Activated CD8-positive, alpha-beta T cell treated with anti-CD3 and anti-CD28 coated beads, Interleukin-2, amount 10 ng/mL, durations not matched to agents 7 days and 5 days (primary cell): ENCODE results near the gene DRAP1. TPM values are rescaled to one million over a fixed set of nuclear protein-coding genes. Genes with fewer than 3 reads are reported as not detected.

Source experiments
- ATAC-seq: fragments of 150-1000 bp; cut with Tn5 transposase; one replicate; pipeline ENCODE4 v1.10.0; 2021; ENCODE audit warnings: moderate library complexity
- CTCF ChIA-PET: fragments of 350-600 bp; sonication (Branson Sonifier 250); formaldehyde crosslinking; loops from one replicate; lab custom pipeline; 2021; ENCODE audit warnings: antibody characterized with exemption; lab: Charles Lee
- POLR2A ChIA-PET: fragments of 350-600 bp; sonication (Branson Sonifier 250); formaldehyde crosslinking; loops from one replicate; lab custom pipeline; 2021; ENCODE audit warnings: antibody characterized with exemption; lab: Charles Lee
- DNase-seq: peaks from one replicate; pipeline ENCODE4 v3.0.0-alpha.2; 2020
- H3K27ac Mint-ChIP-seq: one replicate; pipeline ENCODE4 v1.8.0; 2021; ENCODE audit warnings: mild to moderate bottlenecking, mixed read lengths
- H3K27me3 Mint-ChIP-seq: one replicate; pipeline ENCODE4 v1.8.0; 2021; ENCODE audit warnings: low read depth, mixed read lengths
- H3K36me3 Mint-ChIP-seq: one replicate; pipeline ENCODE4 v1.8.0; 2021; ENCODE audit warnings: low read depth, mixed read lengths
- H3K4me1 Mint-ChIP-seq: one replicate; pipeline ENCODE4 v1.8.0; 2021; ENCODE audit warnings: low read depth, mixed read lengths
- H3K4me3 Mint-ChIP-seq: one replicate; pipeline ENCODE4 v1.8.0; 2021; ENCODE audit warnings: mild to moderate bottlenecking, mixed read lengths
- H3K9me3 Mint-ChIP-seq: one replicate; pipeline ENCODE4 v1.8.0; 2022; ENCODE audit warnings: mixed read lengths; ENCODE audit not compliant: insufficient read depth
- total RNA-seq, 2 experiments: library from RNA; stranded (reverse); gene quantifications; one replicate each; pipeline ENCODE4 v1.2.3, GENCODE V29; 2021

DRAP1 gene
- total RNA-seq, 2 experiments from 2014 or later, result 219 to 240 TPM

- Mint-ChIP-seq H3K27me3 (no peaks in the 10 kb centered on the region), H3K27ac (peak within 1 kb of the TSS; percentile 95), H3K9me3 (no peaks in the 10 kb centered on the region), H3K4me3 (peak within 1 kb of the TSS; percentile 94), H3K4me1 (peaks cover 58% of the 10 kb centered on the region), H3K36me3 (peaks cover 33% of the 10 kb centered on the region)
- ChIA-PET CTCF (interaction anchor here (1.1 to 6.0 kb wide), 6 partner anchors 24 to 182 kb away, joined by 3 to 35 read pairs (median 4); no protein-coding TSS in a partner anchor), POLR2A (interaction anchor here (0.6 to 2.0 kb wide), 9 partner anchors 21 to 402 kb away, joined by 3 to 10 read pairs (median 3); partner anchors contain the start of genes CCDC85B, FIBP and MUS81)
- DNase-seq (peak; percentile 98), ATAC-seq (peak; percentile 94)
These were observed 42.3 kb downstream of the DRAP1 start, which contains the start of gene SART1 for GRCh38 chr11:65961267-65962140. SART1 (plus strand) TSS chr11:65961734; CDS start chr11:65961781, 47 bp downstream.

GRCh38 chr11:65962141-65962564 lies 42.9 kb downstream of the DRAP1 start:
- DNase-seq (no peak), ATAC-seq (peak; percentile 20)
- Mint-ChIP-seq H3K27me3 (no peaks in the 10 kb centered on the region), H3K9me3 (no peaks in the 10 kb centered on the region), H3K36me3 (peaks cover 36% of the 10 kb centered on the region), H3K27ac (peak overlapping the region; percentile 95), H3K4me3 (peak overlapping the region; percentile 94), H3K4me1 (peaks cover 51% of the 10 kb centered on the region)
- ChIA-PET CTCF (interaction anchor here (1.1 to 6.0 kb wide), 5 partner anchors 23 to 182 kb away, joined by 3 to 35 read pairs (median 4); no protein-coding TSS in a partner anchor), POLR2A (interaction anchor here (0.6 to 1.3 kb wide), 5 partner anchors 72 to 401 kb away, joined by 3 to 8 read pairs (median 5); partner anchors contain the start of genes CCDC85B, FIBP and MUS81)

- H3K4me1 Mint-ChIP-seq, result peaks cover 38% of the 10 kb centered on the region
- H3K9me3 Mint-ChIP-seq, result no peaks in the 10 kb centered on the region
- CTCF ChIA-PET, result no interaction called here
- POLR2A ChIA-PET, result interaction anchor here (0.6 to 1.3 kb wide), 3 partner anchors 12 to 161 kb away, joined by 3 to 5 read pairs (median 3); partner anchors contain the start of gene CCDC85B
- H3K27me3 Mint-ChIP-seq, result no peaks in the 10 kb centered on the region
- DNase-seq, result no peak
- no peak overlapping the region for H3K4me3 Mint-ChIP-seq
- H3K27ac Mint-ChIP-seq, result no peak overlapping the region
- ATAC-seq, result no peak
- H3K36me3 Mint-ChIP-seq, result peaks cover 51% of the 10 kb centered on the region
These were observed 45.7 kb downstream of the DRAP1 start for GRCh38 chr11:65964906-65965305.

GRCh38 chr11:65965986-65966762 lies 46.9 kb downstream of the DRAP1 start:
- ChIA-PET CTCF (no interaction called here), POLR2A (interaction anchor here (1.1 kb wide), 1 partner anchor 82 kb away, joined by 4 read pairs; no protein-coding TSS in a partner anchor)
- peaks cover 33% of the 10 kb centered on the region for H3K4me1 Mint-ChIP-seq
- no peak for ATAC-seq
- no peaks in the 10 kb centered on the region for H3K9me3 Mint-ChIP-seq
- no peaks in the 10 kb centered on the region for H3K27me3 Mint-ChIP-seq
- no peak overlapping the region for H3K27ac Mint-ChIP-seq
- H3K36me3 Mint-ChIP-seq, result peaks cover 58% of the 10 kb centered on the region
- no peak for DNase-seq
- H3K4me3 Mint-ChIP-seq, result no peak overlapping the region

- DNase-seq, result no peak
- Mint-ChIP-seq H3K4me1 (peaks cover 25% of the 10 kb centered on the region), H3K4me3 (no peak overlapping the region), H3K9me3 (no peaks in the 10 kb centered on the region), H3K27me3 (no peaks in the 10 kb centered on the region), H3K27ac (no peak overlapping the region), H3K36me3 (peaks cover 61% of the 10 kb centered on the region)
- ATAC-seq, result no peak
- POLR2A ChIA-PET, result interaction anchor here (0.5 to 0.9 kb wide), 2 partner anchors 45 to 211 kb away, joined by 3 to 4 read pairs; no protein-coding TSS in a partner anchor
- CTCF ChIA-PET, result no interaction called here
These were observed 48.2 kb downstream of the DRAP1 start for GRCh38 chr11:65967329-65967934.

- Mint-ChIP-seq H3K9me3 (no peaks in the 10 kb centered on the region), H3K27me3 (no peaks in the 10 kb centered on the region), H3K4me1 (peaks cover 12% of the 10 kb centered on the region), H3K27ac (no peak overlapping the region), H3K4me3 (no peak overlapping the region), H3K36me3 (peaks cover 58% of the 10 kb centered on the region)
- DNase-seq (no peak), ATAC-seq (no peak)
- POLR2A ChIA-PET, result no interaction called here
- CTCF ChIA-PET, result interaction anchor here (1.2 kb wide), 1 partner anchor 84 kb away, joined by 3 read pairs; no protein-coding TSS in a partner anchor
These were observed 49.6 kb downstream of the DRAP1 start for GRCh38 chr11:65968600-65969482.

Other genes starting within 250 kb of the DRAP1 start
- gene KAT5, start 207.2 kb upstream of the DRAP1 start, total RNA-seq, result 10 to 100 TPM; 63.2 to 68.7 TPM
- 10 to 100 TPM; 88.0 to 92.3 TPM for gene RNASEH2C, start 198.6 kb upstream of the DRAP1 start, total RNA-seq
- 10 to 100 TPM; 21.9 to 22.5 TPM for gene AP5B1, start 138.4 kb upstream of the DRAP1 start, total RNA-seq
- gene OVOL1, start 132.4 kb upstream of the DRAP1 start, total RNA-seq, result under 1 TPM in 1 of 2 experiments, not detected in 1; 0.08 TPM
- gene SNX32, start 85.5 kb upstream of the DRAP1 start, total RNA-seq, result 1 to 10 TPM in 1 of 2 experiments, under 1 TPM in 1; 0.44 to 1.6 TPM
- 1,000 to 10,000 TPM; 2,110 to 2,145 TPM for gene CFL1, start 61.2 kb upstream of the DRAP1 start, total RNA-seq
- gene MUS81, start 59.0 kb upstream of the DRAP1 start, total RNA-seq, result 100 to 1,000 TPM; 106 to 111 TPM
- 1 to 10 TPM; 4.8 to 5.0 TPM for gene EFEMP2, start 46.6 kb upstream of the DRAP1 start, total RNA-seq
- 100 to 1,000 TPM; 381 to 413 TPM for gene CTSW, start 39.6 kb upstream of the DRAP1 start, total RNA-seq
- 10 to 100 TPM; 80.4 to 89.0 TPM for gene FIBP, start 31.0 kb upstream of the DRAP1 start, total RNA-seq
- gene CCDC85B, start 28.8 kb upstream of the DRAP1 start, total RNA-seq, result 10 to 100 TPM; 82.6 to 84.0 TPM
- 1 to 10 TPM; 2.3 to 3.8 TPM for gene FOSL1, start 19.0 kb upstream of the DRAP1 start, total RNA-seq
- 10 to 100 TPM; 28.4 to 28.5 TPM for gene C11orf68, start 364 bp upstream of the DRAP1 start, total RNA-seq
- gene TSGA10IP, start 26.1 kb downstream of the DRAP1 start, total RNA-seq, result not detected
- gene SART1, start 42.3 kb downstream of the DRAP1 start, total RNA-seq, result 10 to 100 TPM; 88.0 to 90.3 TPM
- gene EIF1AD, start 82.7 kb downstream of the DRAP1 start, total RNA-seq, result 10 to 100 TPM; 53.5 to 54.2 TPM
- 100 to 1,000 TPM; 290 to 298 TPM for gene BANF1, start 83.1 kb downstream of the DRAP1 start, total RNA-seq
- gene CST6, start 92.6 kb downstream of the DRAP1 start, total RNA-seq, result not detected
- gene CATSPER1, start 107.1 kb downstream of the DRAP1 start, total RNA-seq, result not detected
- not detected for gene GAL3ST3, start 129.7 kb downstream of the DRAP1 start, total RNA-seq
- gene SF3B2, start 132.9 kb downstream of the DRAP1 start, total RNA-seq, result 100 to 1,000 TPM; 241 to 253 TPM
- gene PACS1, start 150.8 kb downstream of the DRAP1 start, total RNA-seq, result 10 to 100 TPM; 84.6 to 91.6 TPM